Prostate gland (tissue), 1 donor: ENCODE measurements around the gene UNC119.

Experiments used
- POLR2A ChIP-seq: fragments of 450-650 bp; IDR thresholded peaks from one replicate; pipeline ENCODE4 v1.6.1; 2016; ENCODE audit warnings: antibody characterized with exemption, mild to moderate bottlenecking
- POLR2AphosphoS5 ChIP-seq: sonication (generic); formaldehyde crosslinking; IDR thresholded peaks from one replicate; pipeline ENCODE4 v1.6.1; 2017; ENCODE audit warnings: antibody characterized with exemption

DNA sequence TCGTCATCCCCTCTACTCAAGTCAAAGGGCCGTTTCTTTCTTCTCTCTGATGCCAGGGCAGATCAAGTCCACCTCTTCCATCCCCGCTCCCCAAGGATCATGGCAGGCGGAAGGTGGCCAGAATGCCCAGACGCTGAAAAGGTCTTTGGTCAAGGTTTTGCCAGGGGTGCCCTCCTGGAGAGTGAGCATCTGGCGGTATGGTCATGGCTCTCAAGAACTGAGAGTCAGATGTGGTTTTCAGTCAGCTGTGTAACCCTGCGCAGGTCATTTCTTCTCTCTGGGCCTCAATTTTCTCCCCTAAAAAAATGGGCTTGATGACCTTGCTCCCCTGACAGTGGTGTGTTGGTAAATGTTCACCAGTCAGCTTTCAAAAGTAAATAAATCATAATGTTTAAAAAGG lies 33.8 kb downstream of the UNC119 start:
- TF ChIP-seq POLR2AphosphoS5 (no peak), POLR2A (no peak)
